ENCODE results near the gene SLCO3A1. TPM values are rescaled to one million over a fixed set of nuclear protein-coding genes. Genes with fewer than 3 reads are reported as not detected.

Gene SLCO3A1
- total RNA-seq, 1 donor from 2014 or later: 6.3 TPM

DNA sequence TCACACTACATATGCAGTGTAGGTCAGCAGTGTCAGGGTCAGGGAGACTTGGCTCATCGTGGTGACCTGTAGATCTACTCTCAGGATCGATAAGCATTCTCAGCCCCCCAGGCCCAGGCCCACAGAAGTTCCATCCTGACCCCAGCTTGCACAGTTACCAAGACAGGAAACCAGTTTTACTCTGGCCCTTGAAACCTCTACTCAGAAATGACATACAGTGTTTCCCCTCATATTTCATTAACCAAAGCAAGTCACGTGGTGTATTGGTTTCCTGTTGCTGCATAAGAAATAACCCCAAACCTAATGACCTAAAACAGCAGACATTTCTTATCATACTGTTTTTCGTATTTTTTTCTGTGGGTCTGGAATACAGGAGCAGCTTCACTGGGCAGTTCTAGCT lies 242.2 kb downstream of the SLCO3A1 start:
- Mint-ChIP-seq H3K27me3 (ENCODE audit: low read depth) (peaks cover 2% of the 10 kb centered on the region), H3K36me3 (ENCODE audit: low read depth) (no peaks in the 10 kb centered on the region), H3K4me3 (no peak overlapping the region), H3K27ac (ENCODE audit: unreplicated experiment) (no peak overlapping the region), H3K4me1 (peaks cover 7% of the 10 kb centered on the region), H3K9me3 (no peaks in the 10 kb centered on the region)
- TF ChIP-seq, protein P1, sequence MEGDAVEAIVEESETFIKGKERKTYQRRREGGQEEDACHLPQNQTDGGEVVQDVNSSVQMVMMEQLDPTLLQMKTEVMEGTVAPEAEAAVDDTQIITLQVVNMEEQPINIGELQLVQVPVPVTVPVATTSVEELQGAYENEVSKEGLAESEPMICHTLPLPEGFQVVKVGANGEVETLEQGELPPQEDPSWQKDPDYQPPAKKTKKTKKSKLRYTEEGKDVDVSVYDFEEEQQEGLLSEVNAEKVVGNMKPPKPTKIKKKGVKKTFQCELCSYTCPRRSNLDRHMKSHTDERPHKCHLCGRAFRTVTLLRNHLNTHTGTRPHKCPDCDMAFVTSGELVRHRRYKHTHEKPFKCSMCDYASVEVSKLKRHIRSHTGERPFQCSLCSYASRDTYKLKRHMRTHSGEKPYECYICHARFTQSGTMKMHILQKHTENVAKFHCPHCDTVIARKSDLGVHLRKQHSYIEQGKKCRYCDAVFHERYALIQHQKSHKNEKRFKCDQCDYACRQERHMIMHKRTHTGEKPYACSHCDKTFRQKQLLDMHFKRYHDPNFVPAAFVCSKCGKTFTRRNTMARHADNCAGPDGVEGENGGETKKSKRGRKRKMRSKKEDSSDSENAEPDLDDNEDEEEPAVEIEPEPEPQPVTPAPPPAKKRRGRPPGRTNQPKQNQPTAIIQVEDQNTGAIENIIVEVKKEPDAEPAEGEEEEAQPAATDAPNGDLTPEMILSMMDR (conservative IDR thresholded peaks at IDR 0.05): no peak
- DNase-seq (ENCODE audit: low read depth, low spot score): no peak

DNA sequence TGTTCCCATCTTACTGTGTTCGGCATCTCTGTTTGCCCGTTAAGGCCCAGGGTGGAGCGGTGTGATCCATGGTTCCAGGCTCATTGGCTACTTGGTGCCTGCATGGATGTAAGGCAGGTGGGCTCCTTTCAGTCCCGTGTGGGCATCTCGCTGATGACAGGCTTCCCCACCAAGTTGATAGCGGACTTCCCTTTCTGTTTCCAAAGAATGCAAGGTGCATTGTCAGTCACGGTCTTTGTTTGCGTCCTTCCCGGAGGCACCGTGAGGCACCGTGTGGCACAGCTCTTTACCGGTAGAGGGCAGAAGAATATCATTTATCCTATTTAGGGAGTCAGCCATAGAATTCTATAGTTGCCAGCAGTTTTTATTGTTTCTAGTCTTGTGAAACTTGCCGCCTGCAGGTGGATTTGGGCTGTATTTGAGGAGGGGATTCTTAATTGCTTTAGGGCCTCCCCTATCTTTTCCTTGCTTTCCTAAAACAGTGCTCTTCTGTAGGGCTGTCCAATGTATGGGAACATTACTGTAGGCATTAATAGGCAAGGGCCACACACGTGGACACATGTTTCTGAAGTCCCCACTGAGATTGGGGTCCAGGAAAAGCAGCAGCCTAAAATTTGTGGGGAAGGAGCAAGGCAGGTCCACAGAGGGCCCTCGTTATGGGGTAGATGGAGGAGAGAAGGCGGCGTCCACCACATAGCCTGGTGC lies 244.1 kb downstream of the SLCO3A1 start:
- Mint-ChIP-seq H3K36me3 (ENCODE audit: low read depth) (no peaks in the 10 kb centered on the region), H3K27ac (ENCODE audit: unreplicated experiment) (peak overlapping the region; percentile 17), H3K27me3 (ENCODE audit: low read depth) (peaks cover 2% of the 10 kb centered on the region), H3K9me3 (no peaks in the 10 kb centered on the region), H3K4me1 (peaks cover 14% of the 10 kb centered on the region), H3K4me3 (no peak overlapping the region)
- TF ChIP-seq, protein P1 (conservative IDR thresholded peaks at IDR 0.05): peak; percentile 94
- DNase-seq (ENCODE audit: low read depth, low spot score): peak; percentile 57

DNA sequence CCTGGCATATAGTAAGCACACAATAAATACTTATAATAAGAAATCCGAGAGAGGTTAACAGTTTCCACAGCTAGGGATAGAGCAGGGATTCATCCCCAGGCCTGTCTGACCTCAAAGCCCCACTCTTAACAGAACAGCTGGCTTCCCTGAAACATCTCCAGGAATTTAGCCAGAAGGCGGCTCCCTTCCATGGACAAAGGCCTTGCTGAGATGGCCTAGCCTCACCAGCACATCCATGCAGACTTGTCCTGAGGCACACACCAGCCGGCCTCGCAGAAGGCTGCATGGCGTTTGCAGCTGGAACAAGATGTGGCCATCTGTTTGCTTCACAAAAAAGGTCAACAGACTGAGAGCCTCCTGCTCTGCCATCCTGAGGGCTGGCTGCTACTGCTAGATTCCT lies 245.4 kb downstream of the SLCO3A1 start:
- TF ChIP-seq, protein P1 (conservative IDR thresholded peaks at IDR 0.05): no peak
- H3K9me3 Mint-ChIP-seq: no peaks in the 10 kb centered on the region
- H3K4me1 Mint-ChIP-seq: peaks cover 14% of the 10 kb centered on the region
- no peak overlapping the region for H3K27ac Mint-ChIP-seq (ENCODE audit: unreplicated experiment)
- H3K27me3 Mint-ChIP-seq (ENCODE audit: low read depth): peaks cover 2% of the 10 kb centered on the region
- no peak for DNase-seq (ENCODE audit: low read depth, low spot score)
- no peaks in the 10 kb centered on the region for H3K36me3 Mint-ChIP-seq (ENCODE audit: low read depth)
- H3K4me3 Mint-ChIP-seq: no peak overlapping the region

DNA sequence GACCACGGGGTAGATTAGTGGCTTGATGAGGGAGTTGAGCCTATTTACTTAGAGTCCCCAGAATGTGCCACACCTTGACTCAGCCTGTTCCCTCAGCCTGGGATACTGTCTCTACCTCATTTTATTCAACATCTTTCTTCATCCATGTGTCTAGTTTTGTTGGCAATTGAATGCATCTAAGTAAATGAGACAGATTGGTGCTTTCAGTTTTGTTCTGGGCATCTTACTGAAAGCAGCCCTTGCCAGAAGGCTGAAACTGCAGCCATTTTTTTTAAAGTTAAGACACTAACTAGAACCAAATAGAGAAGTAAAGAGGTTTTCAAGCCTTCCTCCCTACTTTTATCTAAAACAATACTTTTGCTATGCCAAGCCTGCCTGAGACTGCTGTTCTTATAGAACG lies 246.8 kb downstream of the SLCO3A1 start:
- Mint-ChIP-seq H3K4me1 (peaks cover 14% of the 10 kb centered on the region), H3K4me3 (no peak overlapping the region), H3K9me3 (no peaks in the 10 kb centered on the region), H3K27ac (ENCODE audit: unreplicated experiment) (no peak overlapping the region), H3K36me3 (ENCODE audit: low read depth) (no peaks in the 10 kb centered on the region), H3K27me3 (ENCODE audit: low read depth) (peaks cover 2% of the 10 kb centered on the region)
- DNase-seq (ENCODE audit: low read depth, low spot score): no peak
- TF ChIP-seq, protein P1 (conservative IDR thresholded peaks at IDR 0.05): no peak

DNA sequence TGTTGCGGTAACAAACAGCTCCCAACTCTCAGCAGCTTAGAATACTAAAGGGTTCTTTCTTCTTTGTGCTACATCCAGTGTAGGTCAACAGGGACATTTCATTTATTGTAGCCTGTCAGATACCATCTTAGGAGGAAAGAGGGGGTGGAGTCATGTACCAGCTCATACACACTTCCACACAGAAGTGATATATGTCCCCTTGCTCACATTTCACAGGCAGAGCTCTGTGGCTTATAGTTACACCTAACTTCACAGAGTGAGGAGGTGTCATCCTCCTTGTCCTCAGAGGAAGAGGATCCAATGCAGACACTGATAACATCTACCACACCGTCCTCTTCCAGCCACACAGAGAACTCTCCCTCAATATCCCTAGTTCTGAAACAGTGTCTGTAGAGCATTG lies 247.2 kb downstream of the SLCO3A1 start:
- Mint-ChIP-seq H3K27me3 (ENCODE audit: low read depth) (peaks cover 2% of the 10 kb centered on the region), H3K9me3 (no peaks in the 10 kb centered on the region), H3K4me1 (peaks cover 14% of the 10 kb centered on the region), H3K4me3 (no peak overlapping the region), H3K36me3 (ENCODE audit: low read depth) (no peaks in the 10 kb centered on the region), H3K27ac (ENCODE audit: unreplicated experiment) (no peak overlapping the region)
- no peak for DNase-seq (ENCODE audit: low read depth, low spot score)
- TF ChIP-seq, protein P1 (conservative IDR thresholded peaks at IDR 0.05): no peak
